ENCODE data around the gene PDE7B. TPM values are rescaled to one million over a fixed set of nuclear protein-coding genes. Genes with fewer than 3 reads are reported as not detected.
A peak's percentile ranks its signal among the peaks of the same experiment; 100 is the strongest.

The PDE7B gene
- total RNA-seq = under 1 TPM; 0.29 to 0.34 TPM

- H3K9me3 Mint-ChIP-seq (ENCODE audit: insufficient read depth) = no peaks in the 10 kb centered on the region
- peaks cover 13% of the 10 kb centered on the region for H3K4me1 Mint-ChIP-seq (ENCODE audit: low read depth)
- no peaks in the 10 kb centered on the region for H3K36me3 Mint-ChIP-seq (ENCODE audit: low read depth)
- DNase-seq (peak; percentile 61), ATAC-seq (peak; percentile 97)
- ChIA-PET CTCF (interaction anchor here (0.8 to 4.6 kb wide), 7 partner anchors 17 to 315 kb away, joined by 3 to 24 read pairs (median 5); no protein-coding TSS in a partner anchor), POLR2A (interaction anchor here (1.3 to 1.6 kb wide), 3 partner anchors 29 to 438 kb away, joined by 3 to 6 read pairs (median 6); partner anchors contain the start of gene BCLAF1)
- H3K27ac Mint-ChIP-seq = peak within 1 kb of the TSS; percentile 70
- no peaks in the 10 kb centered on the region for H3K27me3 Mint-ChIP-seq (ENCODE audit: low read depth)
- H3K4me3 Mint-ChIP-seq = peak within 1 kb of the TSS; percentile 66
Observed at GRCh38 chr6:135851442-135852271, at the start of gene PDE7B. PDE7B (plus strand) TSS chr6:135851701.

- ChIA-PET CTCF (no interaction called here), POLR2A (no interaction called here)
- H3K27ac Mint-ChIP-seq = no peak overlapping the region
- H3K4me3 Mint-ChIP-seq = no peak overlapping the region
- H3K4me1 Mint-ChIP-seq (ENCODE audit: low read depth) = no peaks in the 10 kb centered on the region
- ATAC-seq = no peak
- no peaks in the 10 kb centered on the region for H3K27me3 Mint-ChIP-seq (ENCODE audit: low read depth)
- no peaks in the 10 kb centered on the region for H3K36me3 Mint-ChIP-seq (ENCODE audit: low read depth)
- no peaks in the 10 kb centered on the region for H3K9me3 Mint-ChIP-seq (ENCODE audit: insufficient read depth)
- DNase-seq = no peak
Observed at GRCh38 chr6:135801755-135802465, 49.6 kb upstream of the PDE7B start.

- Mint-ChIP-seq H3K4me1 (ENCODE audit: low read depth) (no peaks in the 10 kb centered on the region), H3K4me3 (no peak overlapping the region), H3K36me3 (ENCODE audit: low read depth) (no peaks in the 10 kb centered on the region), H3K27ac (no peak overlapping the region), H3K9me3 (ENCODE audit: insufficient read depth) (no peaks in the 10 kb centered on the region), H3K27me3 (ENCODE audit: low read depth) (no peaks in the 10 kb centered on the region)
- no peak for DNase-seq
- ChIA-PET CTCF (no interaction called here), POLR2A (no interaction called here)
- ATAC-seq = no peak
Observed at GRCh38 chr6:135810486-135810885, 41.0 kb upstream of the PDE7B start.

GRCh38 chr6:135811170-135811569 lies 40.3 kb upstream of the PDE7B start:
- H3K36me3 Mint-ChIP-seq (ENCODE audit: low read depth) = no peaks in the 10 kb centered on the region
- H3K4me3 Mint-ChIP-seq = no peak overlapping the region
- POLR2A ChIA-PET = no interaction called here
- H3K4me1 Mint-ChIP-seq (ENCODE audit: low read depth) = no peaks in the 10 kb centered on the region
- CTCF ChIA-PET = no interaction called here
- H3K27me3 Mint-ChIP-seq (ENCODE audit: low read depth) = no peaks in the 10 kb centered on the region
- no peaks in the 10 kb centered on the region for H3K9me3 Mint-ChIP-seq (ENCODE audit: insufficient read depth)
- ATAC-seq = no peak
- no peak overlapping the region for H3K27ac Mint-ChIP-seq
- no peak for DNase-seq

DNA sequence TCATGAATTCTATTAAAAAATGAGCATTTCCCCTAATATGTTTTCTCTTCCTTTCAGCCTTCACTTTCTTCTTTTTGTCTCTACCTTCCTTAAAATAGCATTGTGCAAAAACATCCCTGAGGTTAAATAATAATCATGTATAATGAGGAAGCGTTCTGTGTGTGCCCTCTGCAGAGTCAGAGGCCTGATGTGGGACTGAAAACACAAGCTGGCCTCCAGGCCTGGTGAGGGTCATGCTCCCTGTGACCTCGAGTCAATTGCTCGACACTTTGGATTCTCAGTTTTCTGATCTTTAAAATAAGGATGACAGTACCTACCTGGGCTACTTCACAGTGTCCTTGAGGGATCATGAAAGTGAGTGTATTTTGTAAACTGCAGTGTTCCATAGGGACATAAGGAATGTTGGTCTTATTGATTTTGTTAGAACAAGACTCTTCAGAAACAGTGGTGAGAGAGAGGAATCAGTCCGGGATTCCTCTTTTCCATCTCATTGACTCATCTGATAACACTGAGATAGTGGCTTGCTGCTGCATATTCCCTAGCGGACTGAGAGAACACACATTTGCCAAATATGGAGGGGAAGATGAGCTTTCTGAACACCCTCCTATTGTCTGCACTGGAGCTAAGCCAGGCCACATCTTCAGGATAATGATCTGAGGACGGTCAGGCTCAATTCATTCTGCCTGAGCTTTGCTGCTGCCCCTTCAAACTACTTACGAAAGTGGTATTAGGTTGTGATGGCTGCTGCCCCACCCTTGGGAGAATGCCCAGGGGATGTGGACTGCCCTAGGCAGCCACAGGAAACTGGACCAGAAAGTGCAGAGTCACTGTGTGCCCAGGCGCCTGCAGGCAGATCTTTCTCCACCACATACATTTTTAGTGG lies 39.6 kb upstream of the PDE7B start:
- ChIA-PET POLR2A (no interaction called here), CTCF (no interaction called here)
- H3K36me3 Mint-ChIP-seq (ENCODE audit: low read depth) = no peaks in the 10 kb centered on the region
- no peak for DNase-seq
- H3K4me1 Mint-ChIP-seq (ENCODE audit: low read depth) = no peaks in the 10 kb centered on the region
- H3K27me3 Mint-ChIP-seq (ENCODE audit: low read depth) = no peaks in the 10 kb centered on the region
- no peak overlapping the region for H3K27ac Mint-ChIP-seq
- no peak for ATAC-seq
- H3K4me3 Mint-ChIP-seq = no peak overlapping the region
- H3K9me3 Mint-ChIP-seq (ENCODE audit: insufficient read depth) = no peaks in the 10 kb centered on the region

- CTCF ChIA-PET = interaction anchor here (0.6 kb wide), 1 partner anchor 87 kb away, joined by 3 read pairs; no protein-coding TSS in a partner anchor
- ATAC-seq (no peak), DNase-seq (no peak)
- H3K9me3 Mint-ChIP-seq (ENCODE audit: insufficient read depth) = no peaks in the 10 kb centered on the region
- no peak overlapping the region for H3K4me3 Mint-ChIP-seq
- POLR2A ChIA-PET = no interaction called here
- no peaks in the 10 kb centered on the region for H3K36me3 Mint-ChIP-seq (ENCODE audit: low read depth)
- H3K4me1 Mint-ChIP-seq (ENCODE audit: low read depth) = no peaks in the 10 kb centered on the region
- no peak overlapping the region for H3K27ac Mint-ChIP-seq
- H3K27me3 Mint-ChIP-seq (ENCODE audit: low read depth) = no peaks in the 10 kb centered on the region
Observed at GRCh38 chr6:135813401-135813800, 38.1 kb upstream of the PDE7B start.

GRCh38 chr6:135814043-135814442 lies 37.5 kb upstream of the PDE7B start:
- no peak for ATAC-seq
- no peaks in the 10 kb centered on the region for H3K36me3 Mint-ChIP-seq (ENCODE audit: low read depth)
- H3K4me3 Mint-ChIP-seq = no peak overlapping the region
- no peak for DNase-seq
- ChIA-PET POLR2A (no interaction called here), CTCF (no interaction called here)
- H3K27ac Mint-ChIP-seq = no peak overlapping the region
- no peaks in the 10 kb centered on the region for H3K9me3 Mint-ChIP-seq (ENCODE audit: insufficient read depth)
- H3K4me1 Mint-ChIP-seq (ENCODE audit: low read depth) = no peaks in the 10 kb centered on the region
- H3K27me3 Mint-ChIP-seq (ENCODE audit: low read depth) = no peaks in the 10 kb centered on the region

DNA sequence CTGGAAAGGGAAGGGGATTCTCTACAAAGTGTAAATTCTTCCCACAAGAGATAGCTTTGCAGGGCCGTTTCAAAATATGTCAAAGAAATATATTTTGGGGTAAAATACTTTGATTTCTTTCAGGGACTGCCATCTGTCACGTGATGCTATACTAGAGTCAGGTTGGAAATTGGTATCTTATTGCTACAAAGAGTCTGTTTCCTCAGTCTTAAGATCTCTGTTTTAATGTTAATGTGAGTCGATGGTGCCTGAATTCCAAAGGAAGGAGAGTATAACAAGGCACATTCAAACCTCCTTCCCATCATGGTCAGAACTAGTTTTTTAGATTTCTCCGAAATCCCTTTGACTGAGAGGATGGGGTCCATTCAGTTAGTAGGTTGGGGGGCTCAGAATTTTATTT lies 36.3 kb upstream of the PDE7B start:
- DNase-seq (no peak), ATAC-seq (no peak)
- Mint-ChIP-seq H3K27ac (no peak overlapping the region), H3K36me3 (ENCODE audit: low read depth) (no peaks in the 10 kb centered on the region), H3K4me1 (ENCODE audit: low read depth) (no peaks in the 10 kb centered on the region), H3K27me3 (ENCODE audit: low read depth) (no peaks in the 10 kb centered on the region), H3K9me3 (ENCODE audit: insufficient read depth) (no peaks in the 10 kb centered on the region), H3K4me3 (no peak overlapping the region)
- ChIA-PET POLR2A (no interaction called here), CTCF (no interaction called here)

DNA sequence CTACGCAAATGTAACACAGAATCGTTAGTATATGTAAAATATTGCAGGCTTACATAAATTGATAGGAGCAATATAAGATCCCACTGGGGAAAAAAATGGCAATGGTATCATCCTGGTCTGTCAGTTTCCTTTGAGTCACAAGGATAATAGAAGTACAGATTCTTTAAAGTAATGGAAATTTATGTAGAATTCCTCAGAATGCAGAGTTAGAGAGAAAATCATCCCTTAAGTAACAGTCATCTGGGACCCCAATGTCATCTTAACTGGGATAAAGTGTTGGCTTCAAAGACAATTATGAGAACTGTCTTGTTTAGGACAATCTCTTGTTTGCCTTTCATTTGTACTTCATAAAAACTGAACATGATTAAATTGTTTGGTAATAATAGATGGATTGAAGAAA lies 34.5 kb upstream of the PDE7B start:
- H3K27me3 Mint-ChIP-seq (ENCODE audit: low read depth) = no peaks in the 10 kb centered on the region
- ATAC-seq (no peak), DNase-seq (no peak)
- no peak overlapping the region for H3K4me3 Mint-ChIP-seq
- ChIA-PET POLR2A (no interaction called here), CTCF (no interaction called here)
- H3K36me3 Mint-ChIP-seq (ENCODE audit: low read depth) = no peaks in the 10 kb centered on the region
- H3K27ac Mint-ChIP-seq = no peak overlapping the region
- no peaks in the 10 kb centered on the region for H3K4me1 Mint-ChIP-seq (ENCODE audit: low read depth)
- H3K9me3 Mint-ChIP-seq (ENCODE audit: insufficient read depth) = no peaks in the 10 kb centered on the region

- CTCF ChIA-PET = interaction anchor here (1.2 to 1.5 kb wide), 2 partner anchors 90 to 92 kb away, joined by 3 to 4 read pairs; no protein-coding TSS in a partner anchor
Observed at GRCh38 chr6:135819665-135820064, 31.8 kb upstream of the PDE7B start.

DNA sequence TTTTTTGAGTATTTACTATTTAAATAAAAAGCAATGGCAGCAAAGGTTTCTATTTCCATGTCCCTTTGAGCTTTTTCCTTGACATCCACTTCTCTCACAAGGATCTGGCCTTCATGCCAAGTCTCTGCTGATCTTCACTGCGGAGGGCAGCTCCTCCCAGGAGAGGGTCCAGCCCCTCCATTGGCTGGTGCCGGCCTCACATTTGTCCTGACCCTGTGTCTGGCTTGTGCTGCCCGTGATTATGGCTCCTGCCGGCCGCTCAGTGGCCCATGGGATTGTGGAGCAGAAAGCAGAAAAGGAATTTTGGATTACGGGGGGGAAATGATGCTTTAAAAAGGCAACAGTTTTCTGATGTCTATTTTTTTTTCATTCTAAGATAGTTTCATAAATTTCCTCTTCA lies 31.2 kb upstream of the PDE7B start:
- POLR2A ChIA-PET = no interaction called here
- H3K36me3 Mint-ChIP-seq (ENCODE audit: low read depth) = no peaks in the 10 kb centered on the region
- DNase-seq (no peak), ATAC-seq (no peak)
- H3K4me3 Mint-ChIP-seq = no peak overlapping the region
- H3K27me3 Mint-ChIP-seq (ENCODE audit: low read depth) = no peaks in the 10 kb centered on the region
- no peaks in the 10 kb centered on the region for H3K4me1 Mint-ChIP-seq (ENCODE audit: low read depth)
- CTCF ChIA-PET = interaction anchor here (1.2 to 1.5 kb wide), 2 partner anchors 89 to 91 kb away, joined by 3 to 4 read pairs; no protein-coding TSS in a partner anchor
- no peak overlapping the region for H3K27ac Mint-ChIP-seq
- no peaks in the 10 kb centered on the region for H3K9me3 Mint-ChIP-seq (ENCODE audit: insufficient read depth)

More at GRCh38 chr6:135819665-135820064, 31.8 kb upstream of the PDE7B start:
- Mint-ChIP-seq H3K27me3 (ENCODE audit: low read depth) (no peaks in the 10 kb centered on the region), H3K9me3 (ENCODE audit: insufficient read depth) (no peaks in the 10 kb centered on the region), H3K36me3 (ENCODE audit: low read depth) (no peaks in the 10 kb centered on the region), H3K4me3 (no peak overlapping the region), H3K4me1 (ENCODE audit: low read depth) (no peaks in the 10 kb centered on the region), H3K27ac (no peak overlapping the region)
- ATAC-seq = no peak
- POLR2A ChIA-PET = no interaction called here
- no peak for DNase-seq

Measured in activated CD8-positive, alpha-beta T cell treated with anti-CD3 and anti-CD28 coated beads, Interleukin-2, amount 10 ng/mL, durations not matched to agents 7 days and 5 days (primary cell).